Activated CD4-positive, alpha-beta memory T cell treated with anti-CD3 and anti-CD28 coated beads for 36 hours (primary cell): Measurements from ENCODE around the gene ALKBH4. TPM values are rescaled to one million over a fixed set of nuclear protein-coding genes. Genes with fewer than 3 reads are reported as not detected.

Source experiments
- microRNA-seq: library from miRNA; unstranded; fragments of <30 nt; microRNA quantifications from one replicate; pipeline ENCODE4 v1.2.0, GENCODE V29; 2022; ENCODE audit warnings: borderline number of aligned reads, borderline microRNAs expressed, borderline replicate concordance
- total RNA-seq, 2 experiments: library from RNA; stranded (reverse); gene quantifications; one replicate each; pipeline ENCODE4 v1.2.3, GENCODE V29; 2021

The ALKBH4 gene
- total RNA-seq, 2 experiments from 2014 or later: 7.7 to 7.8 TPM

Small RNA genes within 50 kb of the gene (microRNA-seq; reads per million reads assigned to microRNA genes)
- 2.0 reads per million for gene MIR4467
- gene MIR5090: 3.5 reads per million

Other genes starting within 250 kb of the ALKBH4 start
- gene SH2B2, start 178.0 kb downstream of the ALKBH4 start, total RNA-seq: 1 to 10 TPM; 3.8 to 4.7 TPM
- gene SPDYE6, start 108.4 kb downstream of the ALKBH4 start, total RNA-seq: not detected
- 10 to 100 TPM; 20.8 to 22.6 TPM for gene PRKRIP1, start 68.5 kb downstream of the ALKBH4 start, total RNA-seq
- 10 to 100 TPM; 28.7 to 31.5 TPM for gene ORAI2, start 31.3 kb downstream of the ALKBH4 start, total RNA-seq
- gene LRWD1, start 121 bp upstream of the ALKBH4 start, total RNA-seq: 10 to 100 TPM; 16.4 to 20.0 TPM
- gene POLR2J, start 14.1 kb upstream of the ALKBH4 start, total RNA-seq: 10 to 100 TPM; 44.4 to 44.7 TPM
- gene RASA4B, start 52.9 kb upstream of the ALKBH4 start, total RNA-seq: 10 to 100 TPM; 10.2 to 10.4 TPM
- gene UPK3BL2, start 78.8 kb upstream of the ALKBH4 start, total RNA-seq: 1 to 10 TPM; 5.8 to 8.2 TPM
- gene SPDYE2, start 86.4 kb upstream of the ALKBH4 start, total RNA-seq: not detected
- 10 to 100 TPM; 16.6 to 19.2 TPM for gene POLR2J3, start 107.7 kb upstream of the ALKBH4 start, total RNA-seq
- 10 to 100 TPM; 25.2 to 26.8 TPM for gene RASA4, start 151.9 kb upstream of the ALKBH4 start, total RNA-seq
- gene UPK3BL1, start 177.9 kb upstream of the ALKBH4 start, total RNA-seq: 1 to 10 TPM; 9.0 to 9.6 TPM
- gene SPDYE2B, start 185.5 kb upstream of the ALKBH4 start, total RNA-seq: not detected
- 1 to 10 TPM; 4.5 to 5.0 TPM for gene POLR2J2, start 206.8 kb upstream of the ALKBH4 start, total RNA-seq